Ectodermal cell (in vitro differentiated cells): ENCODE measurements around the gene HTRA2.

Experiments used
- H3K27ac ChIP-seq: 2 replicates; pipeline ENCODE4 v1.7.0; 2013; ENCODE audit warnings: mild to moderate bottlenecking, low read depth, low read length; ENCODE audit not compliant: insufficient read depth, poor library complexity, severe bottlenecking
- H3K27me3 ChIP-seq: 2 replicates; pipeline ENCODE4 v1.7.0; 2013; ENCODE audit warnings: mild to moderate bottlenecking, low read length; ENCODE audit not compliant: insufficient read depth, control insufficient read depth, poor library complexity, severe bottlenecking
- H3K36me3 ChIP-seq: one replicate; pipeline ENCODE4 v1.7.0; 2013; ENCODE audit warnings: low read length; ENCODE audit not compliant: control insufficient read depth, insufficient read depth
- H3K4me1 ChIP-seq: one replicate; pipeline ENCODE4 v1.7.0; 2013; ENCODE audit warnings: low read length; ENCODE audit not compliant: control insufficient read depth, insufficient read depth
- H3K4me3 ChIP-seq: 2 replicates; pipeline ENCODE4 v1.7.0; 2013; ENCODE audit warnings: low read depth, low read length, control low read depth; ENCODE audit not compliant: insufficient read depth
- H3K9me3 ChIP-seq: 2 replicates; pipeline ENCODE4 v1.7.0; 2013; ENCODE audit warnings: mild to moderate bottlenecking, low read length, moderate library complexity; ENCODE audit not compliant: control insufficient read depth
- WGBS, 2 experiments: methylation state at CpG; one replicate each; pipeline ENCODE4 v1.1.7; 2013; ENCODE audit warnings: missing lambda C conversion rate in 2 of 2; 5-methylcytosine and 5-hydroxymethylcytosine counted together

Gene HTRA2

DNA sequence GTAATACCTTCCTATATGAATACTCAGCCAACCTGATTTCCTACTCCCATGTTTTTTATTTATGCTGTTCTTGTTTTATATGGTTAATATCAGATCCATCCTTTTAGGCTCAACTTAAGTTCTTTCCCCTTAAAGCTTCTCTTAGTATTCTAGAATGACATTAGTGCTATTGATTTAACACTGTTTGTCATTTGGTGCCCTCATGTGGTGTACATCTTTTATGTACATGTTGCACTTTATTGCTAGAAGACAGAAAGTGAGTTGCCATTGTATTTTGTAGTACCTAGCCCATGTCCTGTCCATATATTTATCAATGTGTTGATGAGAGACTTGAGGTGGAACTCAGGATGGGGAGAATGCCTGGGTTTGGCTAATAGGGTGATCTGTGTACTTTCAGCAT is 2.5 kb downstream of the HTRA2 start:
- H3K36me3 ChIP-seq: peaks cover 17% of the 10 kb centered on the region
- H3K27me3 ChIP-seq: no peaks in the 10 kb centered on the region
- H3K27ac ChIP-seq: no peak overlapping the region
- H3K4me1 ChIP-seq: peaks cover 8% of the 10 kb centered on the region
- no peak overlapping the region for H3K4me3 ChIP-seq
- no peaks in the 10 kb centered on the region for H3K9me3 ChIP-seq

DNA sequence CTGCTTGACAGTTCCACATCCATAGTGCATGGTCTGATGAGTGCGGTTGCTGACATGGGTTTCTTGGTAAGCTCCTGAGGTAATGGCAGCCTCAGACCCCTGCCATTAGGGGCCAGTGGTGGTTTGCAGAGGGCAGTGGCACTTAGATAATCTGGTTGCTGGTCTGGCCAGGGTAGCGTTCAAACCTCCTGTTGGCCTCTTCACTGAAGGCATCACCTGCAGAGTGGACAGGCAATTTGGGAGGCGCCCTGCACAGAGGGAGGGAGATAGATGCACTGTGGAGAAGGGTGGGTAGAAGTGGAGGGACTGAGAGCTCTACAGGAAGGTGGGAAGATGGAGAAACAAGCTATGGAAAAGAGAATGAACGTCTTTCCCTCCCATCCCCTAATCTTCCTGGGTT is 3.7 kb downstream of the HTRA2 start:
- H3K4me1 ChIP-seq: peaks cover 4% of the 10 kb centered on the region
- H3K36me3 ChIP-seq: peaks cover 8% of the 10 kb centered on the region
- no peak overlapping the region for H3K4me3 ChIP-seq
- H3K27ac ChIP-seq: no peak overlapping the region
- no peaks in the 10 kb centered on the region for H3K27me3 ChIP-seq
- no peaks in the 10 kb centered on the region for H3K9me3 ChIP-seq
- WGBS, 2 experiments: 92 to 96% methylated on average over 4 of the region's 4 CpGs

- H3K4me1 ChIP-seq: no peaks in the 10 kb centered on the region
- no peak overlapping the region for H3K27ac ChIP-seq
- WGBS, 2 experiments: 95% methylated on average over 12 of the region's 12 CpGs
- H3K4me3 ChIP-seq: no peak overlapping the region
- peaks cover 8% of the 10 kb centered on the region for H3K36me3 ChIP-seq
- no peaks in the 10 kb centered on the region for H3K9me3 ChIP-seq
- no peaks in the 10 kb centered on the region for H3K27me3 ChIP-seq
These were observed 4.7 kb downstream of the HTRA2 start for GRCh38 chr2:74534411-74534810.

DNA sequence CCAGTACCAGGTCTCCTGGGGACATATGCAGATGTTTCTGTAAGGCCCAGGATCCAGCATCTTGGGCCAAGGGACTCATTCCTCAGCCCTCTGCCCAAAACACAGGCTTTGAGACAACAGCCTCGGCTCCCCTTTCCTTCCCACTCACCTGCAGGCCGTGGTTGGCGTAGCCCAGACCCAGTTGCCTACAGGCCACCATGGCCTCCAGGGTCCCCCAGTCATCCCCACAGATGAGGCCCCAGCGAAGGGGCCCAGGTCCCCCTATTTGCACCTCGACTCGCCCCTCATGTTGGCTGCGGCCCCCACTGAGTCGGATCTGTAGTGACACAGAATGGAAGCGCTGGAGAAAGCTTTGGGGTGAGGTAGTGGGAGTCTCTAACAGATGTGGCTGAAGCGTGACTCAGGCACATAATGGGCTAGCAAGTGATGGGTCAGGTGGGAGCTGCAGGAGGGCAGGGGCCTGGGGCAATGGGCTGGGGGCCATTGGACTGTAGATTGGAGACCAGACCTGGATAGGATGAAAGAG is 5.8 kb downstream of the HTRA2 start:
- no peak overlapping the region for H3K4me3 ChIP-seq
- H3K9me3 ChIP-seq: no peaks in the 10 kb centered on the region
- no peaks in the 10 kb centered on the region for H3K27me3 ChIP-seq
- no peak overlapping the region for H3K27ac ChIP-seq
- WGBS, 2 experiments: 95 to 97% methylated on average over 10 of the region's 10 CpGs
- no peaks in the 10 kb centered on the region for H3K4me1 ChIP-seq
- peaks cover 8% of the 10 kb centered on the region for H3K36me3 ChIP-seq

DNA sequence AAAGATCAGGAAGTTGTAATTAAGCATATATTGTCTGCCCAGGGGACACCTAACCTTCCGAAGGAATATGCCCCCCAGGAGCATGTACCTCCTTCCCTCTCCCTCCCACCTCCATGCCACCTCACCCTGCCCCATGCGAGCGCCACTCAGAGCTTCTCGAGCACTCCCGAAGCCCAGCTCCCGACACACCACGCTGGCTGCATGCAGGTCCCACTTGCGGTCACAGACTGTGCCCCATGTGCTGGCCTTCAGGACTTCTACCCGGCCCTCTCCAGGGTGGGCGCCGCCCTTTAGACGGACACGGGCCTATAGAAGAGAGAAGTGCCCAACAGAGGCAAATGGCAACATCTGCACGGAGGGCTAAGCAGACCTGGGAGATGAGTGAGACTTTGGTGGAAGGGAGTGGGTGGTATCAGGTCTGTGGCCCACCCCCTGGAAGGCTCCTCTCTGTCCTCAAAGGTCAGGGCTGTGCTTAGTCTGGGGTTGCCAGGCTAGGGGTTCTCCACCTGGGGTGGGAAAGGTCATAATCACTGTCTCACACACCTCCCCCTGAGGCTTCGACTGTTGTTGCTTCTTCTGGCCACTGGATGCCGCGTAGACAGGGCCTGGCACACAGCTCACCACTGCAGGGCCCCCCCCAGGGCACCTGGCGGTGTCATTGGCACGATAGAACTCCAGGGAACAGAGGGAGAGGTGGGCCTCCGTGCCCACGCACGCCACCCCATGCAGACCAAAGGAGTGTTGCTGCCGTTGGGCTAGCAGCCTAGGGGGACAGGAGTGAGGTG is 6.6 kb downstream of the HTRA2 start:
- Histone ChIP-seq H3K36me3 (peaks cover 8% of the 10 kb centered on the region), H3K4me1 (no peaks in the 10 kb centered on the region), H3K27me3 (no peaks in the 10 kb centered on the region), H3K27ac (no peak overlapping the region), H3K9me3 (no peaks in the 10 kb centered on the region), H3K4me3 (no peak overlapping the region)
- WGBS, 2 experiments: 92 to 93% methylated on average over 23 of the region's 23 CpGs

DNA sequence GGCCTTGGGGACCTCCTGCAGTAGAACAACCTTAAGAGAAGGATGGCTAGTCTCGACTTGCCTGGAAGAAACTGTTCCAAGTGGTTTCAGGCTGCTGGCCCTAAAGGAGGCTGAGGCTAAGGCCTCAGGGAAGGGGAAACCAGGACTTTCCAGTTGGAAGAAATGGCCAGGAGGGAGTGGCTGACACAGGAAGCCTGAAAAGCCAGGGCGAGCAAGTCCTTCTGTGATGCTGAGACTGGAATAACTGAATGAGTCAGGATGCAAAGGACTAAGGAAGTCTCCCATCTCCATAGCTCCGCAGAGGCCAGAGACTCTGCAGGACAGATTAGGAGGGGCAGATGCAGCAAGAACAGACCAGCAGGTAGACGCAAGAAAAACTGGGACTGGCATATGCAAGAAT is 7.4 kb downstream of the HTRA2 start:
- H3K4me3 ChIP-seq: no peak overlapping the region
- WGBS, 2 experiments: 79 to 80% methylated on average over 4 of the region's 4 CpGs
- H3K27me3 ChIP-seq: no peaks in the 10 kb centered on the region
- no peaks in the 10 kb centered on the region for H3K4me1 ChIP-seq
- H3K27ac ChIP-seq: no peak overlapping the region
- no peaks in the 10 kb centered on the region for H3K9me3 ChIP-seq
- peaks cover 8% of the 10 kb centered on the region for H3K36me3 ChIP-seq

- no peak overlapping the region for H3K4me3 ChIP-seq
- no peaks in the 10 kb centered on the region for H3K9me3 ChIP-seq
- 90 to 92% methylated on average over 7 of the region's 7 CpGs for WGBS, 2 experiments
- no peak overlapping the region for H3K27ac ChIP-seq
- H3K36me3 ChIP-seq: no peaks in the 10 kb centered on the region
- no peaks in the 10 kb centered on the region for H3K27me3 ChIP-seq
- H3K4me1 ChIP-seq: no peaks in the 10 kb centered on the region
These were observed 9.2 kb downstream of the HTRA2 start for GRCh38 chr2:74538881-74539339.

DNA sequence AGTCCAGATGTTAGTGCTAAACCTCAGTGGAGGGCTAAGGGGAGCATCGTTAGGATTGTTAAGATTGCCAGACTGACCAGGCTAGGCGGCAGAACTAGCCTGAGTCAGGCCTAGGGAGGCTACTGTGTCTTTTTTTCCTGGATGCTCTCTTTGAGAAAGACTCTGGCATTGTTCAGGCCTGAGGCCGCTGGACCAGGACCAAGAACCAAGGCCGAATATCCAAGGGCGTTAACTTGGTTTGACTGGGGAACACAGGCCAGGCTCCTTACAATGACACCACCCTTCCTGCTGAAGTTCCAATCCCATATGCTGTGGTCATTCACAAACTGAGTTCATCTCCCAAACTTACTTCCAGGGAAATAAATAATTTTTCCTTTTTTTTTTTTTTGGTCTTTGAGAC is 10.6 kb downstream of the HTRA2 start:
- Histone ChIP-seq H3K27me3 (no peaks in the 10 kb centered on the region), H3K27ac (no peak overlapping the region), H3K4me3 (no peak overlapping the region), H3K4me1 (no peaks in the 10 kb centered on the region), H3K36me3 (no peaks in the 10 kb centered on the region), H3K9me3 (no peaks in the 10 kb centered on the region)
- WGBS, 2 experiments: 91 to 94% methylated on average over 5 of the region's 5 CpGs

GRCh38 chr2:74542978-74543377 is 13.2 kb downstream of the HTRA2 start:
- H3K27ac ChIP-seq: no peak overlapping the region
- no peaks in the 10 kb centered on the region for H3K4me1 ChIP-seq
- H3K4me3 ChIP-seq: no peak overlapping the region
- no peaks in the 10 kb centered on the region for H3K36me3 ChIP-seq
- H3K27me3 ChIP-seq: peaks cover 8% of the 10 kb centered on the region
- WGBS, 2 experiments: 100% methylated on average over 1 of the region's 1 CpG
- no peaks in the 10 kb centered on the region for H3K9me3 ChIP-seq

DNA sequence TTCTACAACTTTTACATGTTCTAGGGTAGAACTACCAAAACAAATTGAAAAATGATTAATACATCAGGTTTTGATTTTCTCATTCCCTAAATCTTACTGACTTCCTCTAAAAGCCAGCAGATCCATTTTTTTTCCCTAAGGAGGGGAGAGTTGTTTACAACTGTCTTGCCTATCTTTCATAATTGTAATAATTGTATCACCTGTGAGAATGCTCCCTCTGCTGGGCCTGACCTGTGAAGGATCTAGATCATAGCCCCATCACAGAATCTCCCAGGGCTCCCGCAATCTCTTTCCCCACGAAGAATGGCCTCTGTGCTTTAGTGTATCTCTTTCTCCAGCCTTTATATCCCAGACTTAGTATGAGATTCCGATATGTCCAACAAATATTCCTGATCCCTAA is 14.9 kb downstream of the HTRA2 start:
- Histone ChIP-seq H3K9me3 (no peaks in the 10 kb centered on the region), H3K4me1 (peaks cover 11% of the 10 kb centered on the region)
- 88% methylated on average over 3 of the region's 3 CpGs for WGBS, 2 experiments

More for the DNA sequence above, 14.9 kb downstream of the HTRA2 start:
- no peak overlapping the region for H3K4me3 ChIP-seq
- peaks cover 24% of the 10 kb centered on the region for H3K27me3 ChIP-seq
- no peaks in the 10 kb centered on the region for H3K36me3 ChIP-seq
- H3K27ac ChIP-seq: no peak overlapping the region
